Ishikawa (cell line): ENCODE data around the gene AGPAT1.

ENCODE experiments used
- CEBPB ChIP-seq: IDR thresholded peaks from 2 replicates; pipeline ENCODE4 v1.6.1; 2012
- CREB1 ChIP-seq: IDR thresholded peaks from 2 replicates; pipeline ENCODE4 v1.6.1; 2012; ENCODE audit warnings: low read depth
- EGR1 ChIP-seq: IDR thresholded peaks from 2 replicates; pipeline ENCODE4 v1.6.1; 2012
- EP300 ChIP-seq: IDR thresholded peaks from 2 replicates; pipeline ENCODE4 v1.6.1; 2012; ENCODE audit warnings: borderline replicate concordance
- FOXM1 ChIP-seq: IDR thresholded peaks from 2 replicates; pipeline ENCODE4 v1.6.1; 2012; ENCODE audit warnings: low read depth, borderline replicate concordance
- MAX ChIP-seq: IDR thresholded peaks from 2 replicates; pipeline ENCODE4 v1.6.1; 2012
- NFIC ChIP-seq: IDR thresholded peaks from 2 replicates; pipeline ENCODE4 v1.6.1; 2012
- RAD21 ChIP-seq: IDR thresholded peaks from 2 replicates; pipeline ENCODE4 v1.6.1; 2012; ENCODE audit warnings: low read depth
- REST ChIP-seq: IDR thresholded peaks from 2 replicates; pipeline ENCODE4 v1.6.1; 2012; ENCODE audit warnings: low read depth, mild to moderate bottlenecking
- TAF1 ChIP-seq: IDR thresholded peaks from 2 replicates; pipeline ENCODE4 v1.6.1; 2012; ENCODE audit warnings: low read depth, mild to moderate bottlenecking
- TCF12 ChIP-seq: IDR thresholded peaks from 2 replicates; pipeline ENCODE4 v1.6.1; 2012; ENCODE audit warnings: low read depth
- TEAD4 ChIP-seq: IDR thresholded peaks from 2 replicates; pipeline ENCODE4 v1.6.1; 2012
- USF1 ChIP-seq: IDR thresholded peaks from 2 replicates; pipeline ENCODE4 v1.6.1; 2012
- YY1 ChIP-seq: IDR thresholded peaks from 2 replicates; pipeline ENCODE4 v1.6.1; 2012; ENCODE audit warnings: low read depth
- ZBTB7A ChIP-seq: IDR thresholded peaks from 2 replicates; pipeline ENCODE4 v1.6.1; 2012; ENCODE audit warnings: low read depth

AGPAT1 gene

DNA sequence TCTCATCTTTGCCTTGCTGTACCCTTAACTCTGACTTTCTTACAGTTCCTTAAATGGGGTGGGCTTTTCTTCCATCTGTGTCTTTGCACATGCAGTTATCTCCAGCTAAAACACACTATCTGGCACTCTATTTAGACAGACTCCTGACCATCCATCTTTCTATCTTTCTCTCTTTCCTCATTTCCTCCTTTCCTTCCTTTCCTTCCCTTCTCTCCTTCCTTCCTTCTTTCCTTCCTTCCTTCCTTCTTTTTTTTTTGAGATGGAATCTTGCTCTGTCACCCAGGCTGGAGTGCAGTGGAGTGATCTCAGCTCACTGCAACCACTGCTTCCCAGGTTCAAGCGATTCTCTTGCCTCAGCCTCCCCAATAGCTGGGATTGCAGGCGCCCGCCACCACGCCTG is 39.7 kb upstream of the AGPAT1 start:
- TF ChIP-seq CREB1 (no peak), TEAD4 (no peak), NFIC (no peak), RAD21 (no peak), USF1 (no peak), EGR1 (no peak), EP300 (no peak), CEBPB (no peak), TAF1 (no peak), ZBTB7A (no peak), REST (no peak), FOXM1 (no peak), MAX (no peak), YY1 (no peak), TCF12 (no peak)

DNA sequence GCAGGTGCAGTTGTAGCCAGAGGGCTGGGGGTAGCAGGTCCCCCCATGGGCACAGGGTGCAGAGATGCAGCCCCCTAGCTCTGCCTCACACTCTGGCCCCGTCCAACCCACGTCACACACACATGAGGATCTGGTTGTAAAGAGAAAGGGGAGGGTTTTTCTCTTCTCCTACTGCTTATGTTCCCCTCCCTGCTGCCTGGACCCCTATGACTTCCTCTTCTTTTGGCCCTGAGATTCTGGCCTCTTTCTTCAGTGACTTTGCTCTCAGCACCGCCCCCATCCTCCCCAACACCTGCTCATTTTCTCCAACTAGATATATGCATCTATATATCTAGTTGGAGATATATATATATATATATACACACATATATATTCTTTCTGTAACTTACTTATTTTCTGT is 38.2 kb upstream of the AGPAT1 start:
- no peak for TF ChIP-seq YY1
- no peak for TF ChIP-seq EGR1
- TF ChIP-seq TCF12 = no peak
- no peak for TF ChIP-seq REST
- no peak for TF ChIP-seq ZBTB7A
- no peak for TF ChIP-seq EP300
- TF ChIP-seq CEBPB = no peak
- TF ChIP-seq CREB1 = no peak
- no peak for TF ChIP-seq RAD21
- no peak for TF ChIP-seq TAF1
- TF ChIP-seq USF1 = no peak

GRCh38 chr6:32213649-32214048 is 37.8 kb upstream of the AGPAT1 start:
- TF ChIP-seq REST (no peak), NFIC (no peak), MAX (no peak), TAF1 (no peak), ZBTB7A (no peak), EGR1 (no peak), CREB1 (no peak), TCF12 (no peak), RAD21 (no peak), YY1 (no peak)

GRCh38 chr6:32212076-32212760 is 36.3 kb upstream of the AGPAT1 start:
- no peak for TF ChIP-seq ZBTB7A
- peak; percentile 14; the same call in 1 of the 2 replicates for TF ChIP-seq CEBPB

DNA sequence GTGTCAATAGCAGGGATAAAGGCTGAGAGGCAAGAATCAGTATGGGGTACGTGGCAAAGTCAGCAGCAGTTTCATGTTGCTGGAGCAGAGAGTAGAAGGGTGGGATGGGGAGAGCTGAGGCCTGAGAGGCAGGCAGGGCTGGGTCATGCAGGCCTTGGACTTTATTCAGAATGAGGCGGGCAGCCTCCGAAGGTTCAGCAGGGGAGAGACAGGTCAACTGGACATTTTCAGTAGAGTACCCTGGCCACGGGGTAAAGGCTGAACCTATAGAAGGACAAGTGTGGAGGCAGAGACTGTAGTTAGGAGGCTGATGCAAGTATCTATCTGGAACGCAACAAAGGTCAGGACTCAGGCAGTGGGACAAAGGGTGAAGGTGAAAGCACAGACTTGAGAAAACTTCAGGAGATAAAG is 34.3 kb upstream of the AGPAT1 start:
- TF ChIP-seq REST (no peak), MAX (no peak), USF1 (no peak), RAD21 (no peak), CREB1 (no peak), YY1 (no peak), CEBPB (no peak), TAF1 (no peak)
